ENCODE measurements around the gene IFNL4. TPM values are rescaled to one million over a fixed set of nuclear protein-coding genes. Genes with fewer than 3 reads are reported as not detected.
"Not testable (repeated sequence)": the region's sequence is repeated elsewhere in the genome, so short reads cannot be mapped to it uniquely, and the experiment has no call there.

IFNL4 gene
- total and polyA plus RNA-seq, 2 of the 4 experiments (the other 2 are of a cell fraction): not detected

- POLR2A ChIA-PET (ENCODE audit: unreplicated experiment): no interaction called here
- intact Hi-C loops (cut with micrococcal nuclease): no loop called here
- 19% methylated on average over 2 of the region's 5 CpGs; no CpG with 5 or more reads in 1 of the 2 experiments for WGBS, 2 experiments (ENCODE audit: extremely low coverage in 2 of 2, insufficient read length in 1 of 2)
Measured at GRCh38 chr19:39275578-39275977, 26.9 kb upstream of the IFNL4 start.

DNA sequence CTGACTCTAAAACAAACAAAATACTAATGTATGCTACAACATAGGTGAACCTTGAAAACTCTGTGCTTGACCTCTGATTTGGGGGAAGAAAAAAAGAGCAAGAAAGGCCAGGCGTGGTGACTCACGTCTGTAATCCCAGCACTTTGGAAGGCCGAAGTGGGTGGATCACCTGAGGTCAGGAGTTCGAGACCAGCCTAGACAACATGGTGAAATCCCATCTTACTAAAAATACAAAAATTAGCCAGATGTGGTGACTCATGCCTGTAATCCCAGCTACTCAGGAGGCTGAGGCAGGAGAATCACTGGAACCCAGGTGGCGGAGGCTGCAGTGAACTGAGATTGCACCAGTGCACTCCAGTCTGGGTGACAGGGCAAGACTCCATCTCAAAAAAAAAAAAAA lies 25.2 kb upstream of the IFNL4 start:
- H3K4me3 ChIP-seq (ENCODE audit: insufficient read depth, low read depth, low read length); H3K4me2 ChIP-seq (ENCODE audit: low read depth, low read length); H3K79me1 ChIP-seq (ENCODE audit: low read depth in 1 of 2, low read length in 2 of 2); H3K56ac ChIP-seq (ENCODE audit: extremely low read depth, insufficient read depth, low read length); H3K9me3 ChIP-seq (ENCODE audit: control insufficient read depth, insufficient read depth, low read length); H3K36me3 ChIP-seq (ENCODE audit: control insufficient read depth, insufficient read depth, low read length); H4K8ac ChIP-seq (ENCODE audit: low read depth in 2 of 2, low read length in 2 of 2); H3K18ac ChIP-seq (ENCODE audit: low read depth, low read length); CTCF ChIA-PET; H3K14ac ChIP-seq (replicated peaks; ENCODE audit: low read depth, low read length); H2BK20ac ChIP-seq (ENCODE audit: low read depth, low read length); H3K4ac ChIP-seq (ENCODE audit: low read depth, low read length); H3K9ac ChIP-seq (ENCODE audit: low read depth, low read length); H4K5ac ChIP-seq (ENCODE audit: low read depth, low read length); H3K4me1 ChIP-seq (ENCODE audit: control insufficient read depth, insufficient read depth, low read length); dilution Hi-C loops (cut with HindIII; ENCODE audit: low sequenced_read_pairs, unreplicated experiment); H3K27ac ChIP-seq (ENCODE audit: insufficient read depth, low read length); H2AK9ac ChIP-seq (replicated peaks; ENCODE audit: low read depth, low read length, poor library complexity); H3K23ac ChIP-seq (ENCODE audit: low read depth, low read length); H2BK120ac ChIP-seq (ENCODE audit: low read depth, low read length); ATAC-seq (ENCODE audit: low read depth); H3K27me3 ChIP-seq (ENCODE audit: control insufficient read depth, insufficient read depth, low read length); H4K20me1 ChIP-seq (ENCODE audit: insufficient read depth, low read length); in situ Hi-C loops (cut with MboI; ENCODE audit: low sequenced_read_pairs); H2BK15ac ChIP-seq (ENCODE audit: low read depth, low read length); H2AFZ ChIP-seq (replicated peaks; ENCODE audit: low read length, poor library complexity); POLR2A ChIA-PET (ENCODE audit: unreplicated experiment); H3K9me1 ChIP-seq (ENCODE audit: insufficient read depth, low read length); H2BK5ac ChIP-seq (ENCODE audit: low read depth, low read length, poor library complexity, severe bottlenecking); intact Hi-C loops (cut with micrococcal nuclease); H2AK5ac ChIP-seq (ENCODE audit: low read depth, low read length); DNase-seq; BruUV-seq (replicated peaks); H4K91ac ChIP-seq (ENCODE audit: insufficient read depth, low read depth, low read length): not testable (repeated sequence)
- WGBS, 2 experiments (ENCODE audit: extremely low coverage in 2 of 2, insufficient read length in 1 of 2): no CpG with 5 or more reads among the region's 5 CpGs

More at GRCh38 chr19:39275578-39275977, 26.9 kb upstream of the IFNL4 start:
- Histone ChIP-seq H3K9ac (ENCODE audit: low read depth, low read length) (no peak overlapping the region), H3K4me1 (ENCODE audit: control insufficient read depth, insufficient read depth, low read length) (no peaks in the 10 kb centered on the region), H3K79me1 (ENCODE audit: low read depth in 1 of 2, low read length in 2 of 2) (no peaks in the 10 kb centered on the region), H3K23ac (ENCODE audit: low read depth, low read length) (no peak overlapping the region), H2AK9ac (replicated peaks; ENCODE audit: low read depth, low read length, poor library complexity) (no peak overlapping the region), H3K4ac (ENCODE audit: low read depth, low read length) (no peak overlapping the region), H4K5ac (ENCODE audit: low read depth, low read length) (no peak overlapping the region), H3K14ac (replicated peaks; ENCODE audit: low read depth, low read length) (no peak overlapping the region), H3K4me2 (ENCODE audit: low read depth, low read length) (no peak overlapping the region), H3K27ac (ENCODE audit: insufficient read depth, low read length) (no peak overlapping the region), H2BK15ac (ENCODE audit: low read depth, low read length) (no peak overlapping the region), H3K36me3 (ENCODE audit: control insufficient read depth, insufficient read depth, low read length) (no peaks in the 10 kb centered on the region), H3K27me3 (ENCODE audit: control insufficient read depth, insufficient read depth, low read length) (peaks cover 13% of the 10 kb centered on the region), H2BK20ac (ENCODE audit: low read depth, low read length) (no peak overlapping the region), H2AFZ (replicated peaks; ENCODE audit: low read length, poor library complexity) (no peak overlapping the region), H3K9me3 (ENCODE audit: control insufficient read depth, insufficient read depth, low read length) (no peaks in the 10 kb centered on the region), H2BK120ac (ENCODE audit: low read depth, low read length) (no peak overlapping the region), H4K8ac (ENCODE audit: low read depth in 2 of 2, low read length in 2 of 2) (no peak overlapping the region), H2AK5ac (ENCODE audit: low read depth, low read length) (no peak overlapping the region), H3K18ac (ENCODE audit: low read depth, low read length) (no peak overlapping the region), H3K4me3 (ENCODE audit: insufficient read depth, low read depth, low read length) (no peak overlapping the region), H3K9me1 (ENCODE audit: insufficient read depth, low read length) (no peaks in the 10 kb centered on the region), H4K91ac (ENCODE audit: insufficient read depth, low read depth, low read length) (no peak overlapping the region), H3K56ac (ENCODE audit: extremely low read depth, insufficient read depth, low read length) (no peak overlapping the region), H2BK5ac (ENCODE audit: low read depth, low read length, poor library complexity, severe bottlenecking) (no peak overlapping the region), H4K20me1 (ENCODE audit: insufficient read depth, low read length) (no peaks in the 10 kb centered on the region)
- no TSS peak for BruUV-seq (replicated peaks)
- dilution Hi-C loops (cut with HindIII; ENCODE audit: low sequenced_read_pairs, unreplicated experiment) (no loop called here), in situ Hi-C loops (cut with MboI; ENCODE audit: low sequenced_read_pairs) (no loop called here)
- DNase-seq (no peak), ATAC-seq (ENCODE audit: low read depth) (no peak)
- TF ChIP-seq BHLHE40 (IDR thresholded peaks at IDR 0.05; ENCODE audit: low read depth, low read length) (no peak), CHD1 (IDR thresholded peaks at IDR 0.05; ENCODE audit: low read depth, low read length) (no peak), NFE2L2 (IDR thresholded peaks at IDR 0.05; ENCODE audit: low read depth, low read length) (no peak), MXI1 (IDR thresholded peaks at IDR 0.05; ENCODE audit: borderline replicate concordance, low read depth, low read length) (no peak), POLR2A (IDR thresholded peaks at IDR 0.05; ENCODE audit: low read depth, low read length) (no peak), RAD21 (IDR thresholded peaks at IDR 0.05; ENCODE audit: low read length) (no peak), RFX5 (IDR thresholded peaks at IDR 0.05; ENCODE audit: low read depth, low read length) (no peak), FOS (IDR thresholded peaks at IDR 0.05; ENCODE audit: low read depth, low read length) (no peak), CEBPB (IDR thresholded peaks at IDR 0.05; ENCODE audit: low read depth, low read length) (no peak), SMC3 (IDR thresholded peaks at IDR 0.05; ENCODE audit: low read depth, low read length) (no peak)
- TF ChIP-seq, protein P1, sequence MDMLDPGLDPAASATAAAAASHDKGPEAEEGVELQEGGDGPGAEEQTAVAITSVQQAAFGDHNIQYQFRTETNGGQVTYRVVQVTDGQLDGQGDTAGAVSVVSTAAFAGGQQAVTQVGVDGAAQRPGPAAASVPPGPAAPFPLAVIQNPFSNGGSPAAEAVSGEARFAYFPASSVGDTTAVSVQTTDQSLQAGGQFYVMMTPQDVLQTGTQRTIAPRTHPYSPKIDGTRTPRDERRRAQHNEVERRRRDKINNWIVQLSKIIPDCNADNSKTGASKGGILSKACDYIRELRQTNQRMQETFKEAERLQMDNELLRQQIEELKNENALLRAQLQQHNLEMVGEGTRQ (IDR thresholded peaks at IDR 0.05; ENCODE audit: low read depth, low read length): no peak
- CTCF ChIA-PET: no interaction called here

All from IMR-90 (cell line).